T-cell (primary cell): Measurements from ENCODE around the gene RTL1. TPM values are rescaled to one million over a fixed set of nuclear protein-coding genes. Genes with fewer than 3 reads are reported as not detected.

ENCODE experiments used
- ATAC-seq, 4 experiments: fragments of 200-7000 bp in 3 of 4; fragments of 150-1000 bp in 1 of 4; cut with Tn5 transposase; replicated peaks in 1 of 4; 1 replicate in 3 of 4; 2 replicates in 1 of 4; pipeline ENCODE4 v1.10.0; 2021; ENCODE audit warnings: moderate library complexity in 3 of 4, mild to moderate bottlenecking in 2 of 4, moderate number of reproducible peaks in 1 of 4
- CTCF ChIA-PET, 2 donors: fragments of 300-600 bp; sonication (Branson Sonifier 250); formaldehyde crosslinking; loops; one replicate each; lab custom pipeline; 2022; ENCODE audit warnings: antibody characterized with exemption in 2 of 2; lab: Charles Lee
- POLR2A ChIA-PET, 2 donors: fragments of 300-600 bp; sonication (Branson Sonifier 250); formaldehyde crosslinking; loops; one replicate each; lab custom pipeline; 2022; ENCODE audit warnings: antibody characterized with exemption in 2 of 2; lab: Charles Lee
- DNase-seq, 35 experiments: peaks; one replicate each; pipeline versions ENCODE4 v3.0.0 to v3.0.0-alpha.2; 2013 to 2023
- H3K27ac ChIP-seq: one replicate; pipeline ENCODE4 v1.5.1; 2013; ENCODE audit warnings: low read length
- H3K27me3 ChIP-seq, 2 experiments: replicated peaks in 1 of 2; 1 replicate in 1 of 2; 2 replicates in 1 of 2; pipeline versions ENCODE4 v1.6.1 to v1.7.0; 2013; ENCODE audit warnings: low read length in 1 of 2, mixed read lengths in 1 of 2; ENCODE audit not compliant: control insufficient read depth in 2 of 2, insufficient read depth in 2 of 2; ENCODE audit errors: extremely low read depth in 1 of 2
- H3K36me3 ChIP-seq, 2 donors: 1 replicate in 1 of 2; 2 replicates in 1 of 2; pipeline versions ENCODE4 v1.6.1 to v1.7.0; 2013; ENCODE audit warnings: low read length in 1 of 2; ENCODE audit not compliant: control insufficient read depth in 2 of 2, insufficient read depth in 1 of 2; ENCODE audit errors: extremely low read depth in 1 of 2
- H3K4me1 ChIP-seq, 2 experiments: 1 replicate in 1 of 2; 2 replicates in 1 of 2; pipeline versions ENCODE4 v1.6.1 to v1.7.0; 2013; ENCODE audit warnings: low read length in 2 of 2, mixed read lengths in 1 of 2; ENCODE audit not compliant: insufficient read depth in 2 of 2, control insufficient read depth in 1 of 2; ENCODE audit errors: extremely low read depth in 1 of 2
- H3K4me3 ChIP-seq, 2 donors: 1 replicate in 1 of 2; 2 replicates in 1 of 2; pipeline versions ENCODE4 v1.5.1 to v1.7.0; 2013; ENCODE audit warnings: mild to moderate bottlenecking in 2 of 2, low read length in 1 of 2, moderate library complexity in 1 of 2; ENCODE audit not compliant: control insufficient read depth in 1 of 2; ENCODE audit errors: extremely low read depth in 1 of 2
- H3K9me3 ChIP-seq: 2 replicates; pipeline ENCODE4 v1.7.0; 2013
- H3K27ac Mint-ChIP-seq, 2 donors: one replicate each; pipeline ENCODE4 v1.8.0; 2020 to 2021; ENCODE audit warnings: mild to moderate bottlenecking in 2 of 2, mixed read lengths in 2 of 2
- H3K27me3 Mint-ChIP-seq, 2 donors: one replicate each; pipeline ENCODE4 v1.8.0; 2021 to 2022; ENCODE audit warnings: mixed read lengths in 2 of 2
- H3K36me3 Mint-ChIP-seq: one replicate; pipeline ENCODE4 v1.8.0; 2021; ENCODE audit warnings: mixed read lengths
- H3K4me1 Mint-ChIP-seq, 3 donors: one replicate each; pipeline ENCODE4 v1.8.0; 2020 to 2022; ENCODE audit warnings: mixed read lengths in 3 of 3, mild to moderate bottlenecking in 1 of 3
- H3K4me3 Mint-ChIP-seq, 3 donors: one replicate each; pipeline ENCODE4 v1.8.0; 2020 to 2022; ENCODE audit warnings: mild to moderate bottlenecking in 3 of 3, mixed read lengths in 3 of 3, moderate library complexity in 3 of 3
- H3K9me3 Mint-ChIP-seq, 3 donors: one replicate each; pipeline ENCODE4 v1.8.0; 2020 to 2022; ENCODE audit warnings: mixed read lengths in 3 of 3
- WGBS: methylation state at CpG from one replicate; pipeline ENCODE4 v1.1.5; 2013; ENCODE audit warnings: missing lambda C conversion rate; ENCODE audit not compliant: insufficient coverage; 5-methylcytosine and 5-hydroxymethylcytosine counted together
- total RNA-seq, 35 experiments: library from RNA in 6 of 35; stranded (reverse) in 6 of 35; fragments of 120-200 nt in 1 of 35; gene quantifications; one replicate each; pipeline versions ENCODE4 v1.2.1 to v1.2.4 and lab custom pipeline; 2013 to 2026

The RTL1 gene
- total RNA-seq, 5 donors from 2014 or later (not counting 1 experiment from before 2014, with no cell fraction given), result not detected

- Mint-ChIP-seq H3K9me3 (no peaks in the 10 kb centered on the region), H3K27me3 (peaks cover 6 to 10% of the 10 kb centered on the region in 2 donors), H3K4me1 (peaks cover 0 to 5% (median 0%) of the 10 kb centered on the region in 3 donors), H3K36me3 (no peaks in the 10 kb centered on the region), H3K27ac (no peak overlapping the region), H3K4me3 (no peak overlapping the region)
- H3K27ac ChIP-seq, result no peak overlapping the region
- H3K4me1 ChIP-seq, result no peaks in the 10 kb centered on the region
- H3K36me3 ChIP-seq, result no peaks in the 10 kb centered on the region
- POLR2A ChIA-PET, result no interaction called here
- no peak overlapping the region for H3K4me3 ChIP-seq
- H3K9me3 ChIP-seq, result no peaks in the 10 kb centered on the region
- DNase-seq (no peak), ATAC-seq (no peak)
- H3K27me3 ChIP-seq, result peaks cover 0 to 44% of the 10 kb centered on the region in 2 experiments
- CTCF ChIA-PET, result no interaction called here
- WGBS, result 87% methylated on average over 2 of the region's 4 CpGs
Measured at GRCh38 chr14:100874051-100874410, 29.5 kb downstream of the RTL1 start.

GRCh38 chr14:100873096-100873482, 30.4 kb downstream of the RTL1 start:
- DNase-seq (no peak), ATAC-seq (no peak)
- H3K27me3 ChIP-seq, result peaks cover 0 to 38% of the 10 kb centered on the region in 2 experiments
- no peak overlapping the region for H3K27ac Mint-ChIP-seq
- ChIA-PET CTCF (no interaction called here), POLR2A (no interaction called here)
- WGBS, result 49% methylated on average over 3 of the region's 3 CpGs
- H3K27me3 Mint-ChIP-seq, result peaks cover 4 to 6% of the 10 kb centered on the region in 2 donors
- no peaks in the 10 kb centered on the region for H3K4me1 ChIP-seq
- no peak overlapping the region for H3K4me3 Mint-ChIP-seq
- H3K4me1 Mint-ChIP-seq, result peaks cover 0 to 5% (median 0%) of the 10 kb centered on the region in 3 donors
- H3K27ac ChIP-seq, result no peak overlapping the region
- H3K9me3 Mint-ChIP-seq, result no peaks in the 10 kb centered on the region
- no peaks in the 10 kb centered on the region for H3K36me3 Mint-ChIP-seq
- H3K4me3 ChIP-seq, result no peak overlapping the region
- H3K9me3 ChIP-seq, result no peaks in the 10 kb centered on the region
- no peaks in the 10 kb centered on the region for H3K36me3 ChIP-seq

- ChIA-PET CTCF (no interaction called here), POLR2A (no interaction called here)
- DNase-seq (no peak), ATAC-seq (no peak)
- WGBS, result 83% methylated on average over 15 of the region's 15 CpGs
- H3K27ac Mint-ChIP-seq, result no peak overlapping the region
- H3K4me3 ChIP-seq, result no peak overlapping the region
- H3K9me3 Mint-ChIP-seq, result no peaks in the 10 kb centered on the region
- H3K4me1 Mint-ChIP-seq, result peaks cover 0 to 5% (median 0%) of the 10 kb centered on the region in 3 donors
- H3K36me3 ChIP-seq, result no peaks in the 10 kb centered on the region
- H3K27me3 ChIP-seq, result peaks cover 0 to 33% of the 10 kb centered on the region in 2 experiments
- H3K27me3 Mint-ChIP-seq, result no peaks in the 10 kb centered on the region
- H3K4me3 Mint-ChIP-seq, result no peak overlapping the region
- H3K27ac ChIP-seq, result no peak overlapping the region
- H3K4me1 ChIP-seq, result no peaks in the 10 kb centered on the region
- H3K36me3 Mint-ChIP-seq, result no peaks in the 10 kb centered on the region
- H3K9me3 ChIP-seq, result no peaks in the 10 kb centered on the region
Measured at GRCh38 chr14:100872259-100873095, 31.0 kb downstream of the RTL1 start.

GRCh38 chr14:100871234-100872186, 32.0 kb downstream of the RTL1 start:
- no peak for DNase-seq
- CTCF ChIA-PET, result no interaction called here
- Histone ChIP-seq H3K4me3 (no peak overlapping the region), H3K27ac (no peak overlapping the region), H3K4me1 (no peaks in the 10 kb centered on the region), H3K27me3 (peaks cover 0 to 35% of the 10 kb centered on the region in 2 experiments), H3K9me3 (no peaks in the 10 kb centered on the region), H3K36me3 (no peaks in the 10 kb centered on the region)
- Mint-ChIP-seq H3K4me1 (peaks cover 0 to 5% (median 0%) of the 10 kb centered on the region in 3 donors), H3K27me3 (no peaks in the 10 kb centered on the region), H3K36me3 (no peaks in the 10 kb centered on the region), H3K9me3 (no peaks in the 10 kb centered on the region), H3K4me3 (no peak overlapping the region), H3K27ac (no peak overlapping the region)
- 69% methylated on average over 15 of the region's 16 CpGs for WGBS
- ATAC-seq, result no peak
- POLR2A ChIA-PET, result no interaction called here

DNA sequence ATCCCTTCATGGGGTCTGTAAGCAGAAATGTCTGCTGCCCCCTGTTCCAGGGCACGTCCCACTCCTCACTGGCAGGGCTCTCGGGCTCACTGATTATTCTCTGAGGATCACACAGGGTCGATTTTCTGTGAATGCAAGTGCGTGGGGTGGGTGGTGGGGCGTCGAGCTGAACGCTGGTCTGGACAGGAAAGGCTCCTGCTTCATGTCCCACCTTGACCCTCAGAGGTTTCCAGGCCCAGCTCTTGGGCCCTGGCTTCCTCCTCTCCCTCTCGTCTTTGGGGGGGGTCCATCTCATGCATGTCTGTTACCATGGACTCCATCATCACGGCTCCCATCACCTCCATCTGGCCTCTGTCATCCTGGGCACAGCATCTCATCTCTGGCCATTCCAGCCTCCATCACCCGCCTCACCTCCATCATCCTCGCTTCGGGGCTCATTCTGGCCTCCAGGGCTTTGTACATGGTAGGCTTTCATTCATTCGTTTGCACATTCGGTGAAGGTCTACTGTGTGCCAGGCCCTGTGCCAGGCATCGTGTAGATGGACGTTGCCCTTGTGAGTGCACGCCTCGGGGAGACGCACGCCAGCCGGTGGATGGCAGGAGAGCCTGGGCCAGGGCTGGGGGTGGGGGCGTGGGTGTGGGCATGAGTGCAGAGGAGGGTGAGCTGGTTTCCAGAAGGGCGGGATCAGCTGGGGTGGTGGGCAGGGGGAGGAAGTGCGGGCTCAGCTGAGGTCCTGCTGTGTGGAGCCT, 34.7 kb downstream of the RTL1 start:
- Histone ChIP-seq H3K27me3 (peaks cover 0 to 23% of the 10 kb centered on the region in 2 experiments), H3K27ac (no peak overlapping the region), H3K4me3 (no peak overlapping the region), H3K4me1 (no peaks in the 10 kb centered on the region), H3K9me3 (no peaks in the 10 kb centered on the region), H3K36me3 (no peaks in the 10 kb centered on the region)
- Mint-ChIP-seq H3K36me3 (no peaks in the 10 kb centered on the region), H3K9me3 (no peaks in the 10 kb centered on the region), H3K4me1 (peaks cover 0 to 5% (median 0%) of the 10 kb centered on the region in 3 donors), H3K27me3 (peaks cover 0 to 2% of the 10 kb centered on the region in 2 donors), H3K27ac (no peak overlapping the region), H3K4me3 (no peak overlapping the region)
- ATAC-seq, result no peak
- WGBS, result 85% methylated on average over 12 of the region's 24 CpGs
- no peak for DNase-seq
- ChIA-PET CTCF (no interaction called here), POLR2A (interaction anchor here in 1 of 2 donors (0.6 kb wide), 1 partner anchor 1399 kb away, joined by 7 read pairs; no protein-coding TSS in a partner anchor)
